C4-2B (cell line): Measurements from ENCODE around the gene GPR137B.

Experiments
- CTCF ChIP-seq: fragments of 450-650 bp; conservative IDR thresholded peaks from 2 replicates; pipeline ENCODE4 v1.5.1; 2017; ENCODE audit warnings: mild to moderate bottlenecking
- ZFX ChIP-seq: fragments of 450-650 bp; IDR thresholded peaks from 2 replicates; pipeline ENCODE4 v1.6.1; 2017

GRCh38 chr1:236156512-236157208 lies 14.3 kb downstream of the GPR137B start:
- TF ChIP-seq CTCF (no peak), ZFX (no peak)
